Measurements from ENCODE around the gene VKORC1L1. TPM values are rescaled to one million over a fixed set of nuclear protein-coding genes. Genes with fewer than 3 reads are reported as not detected.

Gene VKORC1L1
- total RNA-seq, 1 donor from 2014 or later: 33.9 TPM

- Mint-ChIP-seq H3K4me1 (no peaks in the 10 kb centered on the region), H3K4me3 (no peak overlapping the region), H3K9me3 (no peaks in the 10 kb centered on the region), H3K27ac (ENCODE audit: unreplicated experiment) (no peak overlapping the region), H3K27me3 (ENCODE audit: low read depth) (no peaks in the 10 kb centered on the region), H3K36me3 (ENCODE audit: low read depth) (peaks cover 8% of the 10 kb centered on the region)
- TF ChIP-seq CTCF (conservative IDR thresholded peaks at IDR 0.05): no peak
- no peak for DNase-seq (ENCODE audit: low read depth, low spot score)
Measured at GRCh38 chr7:65975814-65976445, 103.1 kb downstream of the VKORC1L1 start.

- H3K4me1 Mint-ChIP-seq: no peaks in the 10 kb centered on the region
- H3K9me3 Mint-ChIP-seq: no peaks in the 10 kb centered on the region
- H3K36me3 Mint-ChIP-seq (ENCODE audit: low read depth): peaks cover 5% of the 10 kb centered on the region
- no peak for TF ChIP-seq CTCF (conservative IDR thresholded peaks at IDR 0.05)
- H3K27ac Mint-ChIP-seq (ENCODE audit: unreplicated experiment): no peak overlapping the region
- no peaks in the 10 kb centered on the region for H3K27me3 Mint-ChIP-seq (ENCODE audit: low read depth)
- no peak overlapping the region for H3K4me3 Mint-ChIP-seq
- DNase-seq (ENCODE audit: low read depth, low spot score): no peak
Measured at GRCh38 chr7:65976659-65977196, 103.9 kb downstream of the VKORC1L1 start.

GRCh38 chr7:65978891-65979582, 106.2 kb downstream of the VKORC1L1 start:
- no peak for DNase-seq (ENCODE audit: low read depth, low spot score)
- Mint-ChIP-seq H3K27me3 (ENCODE audit: low read depth) (no peaks in the 10 kb centered on the region), H3K4me1 (no peaks in the 10 kb centered on the region), H3K9me3 (no peaks in the 10 kb centered on the region), H3K27ac (ENCODE audit: unreplicated experiment) (no peak overlapping the region), H3K36me3 (ENCODE audit: low read depth) (peaks cover 1% of the 10 kb centered on the region), H3K4me3 (peak overlapping the region; percentile 74)
- TF ChIP-seq CTCF (conservative IDR thresholded peaks at IDR 0.05): no peak

- no peaks in the 10 kb centered on the region for H3K4me1 Mint-ChIP-seq
- DNase-seq (ENCODE audit: low read depth, low spot score): no peak
- H3K9me3 Mint-ChIP-seq: no peaks in the 10 kb centered on the region
- peak overlapping the region; percentile 85 for H3K4me3 Mint-ChIP-seq
- H3K36me3 Mint-ChIP-seq (ENCODE audit: low read depth): no peaks in the 10 kb centered on the region
- no peaks in the 10 kb centered on the region for H3K27me3 Mint-ChIP-seq (ENCODE audit: low read depth)
- H3K27ac Mint-ChIP-seq (ENCODE audit: unreplicated experiment): no peak overlapping the region
- no peak for TF ChIP-seq CTCF (conservative IDR thresholded peaks at IDR 0.05)
Measured at GRCh38 chr7:65979583-65980477, 107.0 kb downstream of the VKORC1L1 start.

GRCh38 chr7:65980478-65981250, 107.8 kb downstream of the VKORC1L1 start:
- no peaks in the 10 kb centered on the region for H3K27me3 Mint-ChIP-seq (ENCODE audit: low read depth)
- no peaks in the 10 kb centered on the region for H3K4me1 Mint-ChIP-seq
- no peak for DNase-seq (ENCODE audit: low read depth, low spot score)
- no peaks in the 10 kb centered on the region for H3K36me3 Mint-ChIP-seq (ENCODE audit: low read depth)
- H3K9me3 Mint-ChIP-seq: no peaks in the 10 kb centered on the region
- no peak overlapping the region for H3K27ac Mint-ChIP-seq (ENCODE audit: unreplicated experiment)
- peak overlapping the region; percentile 85 for H3K4me3 Mint-ChIP-seq
- no peak for TF ChIP-seq CTCF (conservative IDR thresholded peaks at IDR 0.05)

Measured in neural crest cell (in vitro differentiated cells).